ENCODE data around the gene MGLL.

MGLL gene

DNA sequence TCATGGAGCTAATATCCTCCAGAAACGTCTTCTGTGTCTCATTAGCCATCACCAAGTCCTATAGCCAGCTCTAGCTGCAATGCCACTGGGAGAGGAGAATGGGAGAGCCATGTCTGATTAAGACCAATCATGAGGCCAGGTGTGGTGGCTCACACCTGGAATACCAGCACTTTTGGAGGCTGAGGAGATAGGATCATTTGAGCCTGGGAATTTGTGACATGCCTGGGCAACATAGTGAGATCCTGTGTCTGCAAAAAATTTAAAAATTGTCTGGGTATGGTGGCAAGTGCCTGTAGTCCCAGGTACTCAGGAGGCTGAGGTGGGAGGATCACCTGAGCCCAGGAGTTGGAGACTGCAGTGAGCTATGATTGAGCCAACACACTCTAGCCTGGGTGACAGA is 13.1 kb downstream of the MGLL start:
- H3K9me3 ChIP-seq (ENCODE audit: insufficient read depth, low read depth, low read length): peaks cover 2% of the 10 kb centered on the region
- no peak overlapping the region for H4K8ac ChIP-seq (ENCODE audit: low read depth, low read length)
- H2AK5ac ChIP-seq (ENCODE audit: low read length): no peak overlapping the region
- H4K12ac ChIP-seq (ENCODE audit: low read depth, low read length): no peak overlapping the region
- H3K27ac ChIP-seq (ENCODE audit: low read depth, low read length): no peak overlapping the region
- H4K91ac ChIP-seq (ENCODE audit: low read depth, low read length): no peak overlapping the region
- no CpG with 5 or more reads among the region's 1 CpG for WGBS (ENCODE audit: extremely low coverage, insufficient coverage, insufficient read length)
- peak; percentile 90 to 96 for DNase-seq
- H3K9ac ChIP-seq (ENCODE audit: low read length): no peak overlapping the region
- peaks cover 2% of the 10 kb centered on the region for H3K79me2 ChIP-seq (ENCODE audit: control insufficient read depth, insufficient read depth, low read length, poor library complexity)
- H3K23ac ChIP-seq (ENCODE audit: low read length): no peak overlapping the region
- H3K4me1 ChIP-seq (ENCODE audit: control insufficient read depth in 1 of 2, insufficient read depth in 2 of 2, low read length in 2 of 2): peaks cover 13 to 17% of the 10 kb centered on the region in 2 experiments
- H2AFZ ChIP-seq (ENCODE audit: insufficient read depth, low read length, poor library complexity): no peak overlapping the region
- no peak overlapping the region for H2BK12ac ChIP-seq (ENCODE audit: low read length)
- no peaks in the 10 kb centered on the region for H3K79me1 ChIP-seq (ENCODE audit: low read length)
- no peak overlapping the region for H2BK120ac ChIP-seq (ENCODE audit: insufficient read depth, low read length, poor library complexity)
- no peak overlapping the region for H3K18ac ChIP-seq (ENCODE audit: low read length)
- H2BK5ac ChIP-seq (ENCODE audit: low read depth, low read length, poor library complexity): no peak overlapping the region
- no peak overlapping the region for H3K4ac ChIP-seq (ENCODE audit: low read depth, low read length)
- no peaks in the 10 kb centered on the region for H3K27me3 ChIP-seq (ENCODE audit: insufficient read depth, low read length)
- no peaks in the 10 kb centered on the region for H3K36me3 ChIP-seq (ENCODE audit: control insufficient read depth in 1 of 2, insufficient read depth in 2 of 2, low read length in 2 of 2)
- H3K14ac ChIP-seq (ENCODE audit: low read length): no peak overlapping the region
- H3K4me2 ChIP-seq (ENCODE audit: low read length): no peak overlapping the region
- H3K4me3 ChIP-seq (ENCODE audit: low read depth, low read length): no peak overlapping the region

DNA sequence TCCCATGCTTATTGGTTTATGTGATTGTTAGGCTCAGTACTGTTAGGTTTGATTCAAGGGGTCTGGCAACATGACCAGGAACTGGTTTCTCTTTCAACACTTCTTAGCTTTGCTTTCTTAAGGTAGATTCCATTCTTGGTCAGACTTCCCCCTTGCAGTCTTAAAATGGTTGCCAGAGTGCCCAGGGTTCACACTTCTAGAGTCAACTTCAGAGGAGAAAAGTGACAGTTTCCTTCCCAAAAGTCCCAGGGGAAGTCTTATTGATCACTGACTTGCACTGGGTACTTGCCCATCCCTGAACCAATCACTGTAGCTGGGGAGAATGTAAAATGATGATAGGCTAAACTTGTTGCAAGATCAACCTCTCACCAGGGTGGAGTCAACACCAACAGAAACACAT is 14.1 kb downstream of the MGLL start:
- Histone ChIP-seq H3K79me1 (ENCODE audit: low read length) (no peaks in the 10 kb centered on the region), H2BK5ac (ENCODE audit: low read depth, low read length, poor library complexity) (no peak overlapping the region), H3K4ac (ENCODE audit: low read depth, low read length) (no peak overlapping the region), H3K4me3 (ENCODE audit: low read depth, low read length) (no peak overlapping the region), H3K27me3 (ENCODE audit: insufficient read depth, low read length) (no peaks in the 10 kb centered on the region), H3K14ac (ENCODE audit: low read length) (no peak overlapping the region), H3K79me2 (ENCODE audit: control insufficient read depth, insufficient read depth, low read length, poor library complexity) (no peaks in the 10 kb centered on the region), H3K9me3 (ENCODE audit: insufficient read depth, low read depth, low read length) (no peaks in the 10 kb centered on the region), H3K23ac (ENCODE audit: low read length) (no peak overlapping the region), H4K12ac (ENCODE audit: low read depth, low read length) (no peak overlapping the region), H3K27ac (ENCODE audit: low read depth, low read length) (no peak overlapping the region), H3K36me3 (ENCODE audit: control insufficient read depth in 1 of 2, insufficient read depth in 2 of 2, low read length in 2 of 2) (no peaks in the 10 kb centered on the region), H2BK120ac (ENCODE audit: insufficient read depth, low read length, poor library complexity) (no peak overlapping the region), H2BK12ac (ENCODE audit: low read length) (no peak overlapping the region), H3K9ac (ENCODE audit: low read length) (no peak overlapping the region), H2AK5ac (ENCODE audit: low read length) (no peak overlapping the region), H3K4me2 (ENCODE audit: low read length) (no peak overlapping the region), H3K18ac (ENCODE audit: low read length) (no peak overlapping the region), H4K8ac (ENCODE audit: low read depth, low read length) (no peak overlapping the region), H4K91ac (ENCODE audit: low read depth, low read length) (no peak overlapping the region), H3K4me1 (ENCODE audit: control insufficient read depth in 1 of 2, insufficient read depth in 2 of 2, low read length in 2 of 2) (peaks cover 7 to 14% of the 10 kb centered on the region in 2 experiments), H2AFZ (ENCODE audit: insufficient read depth, low read length, poor library complexity) (no peak overlapping the region)
- no peak for DNase-seq

DNA sequence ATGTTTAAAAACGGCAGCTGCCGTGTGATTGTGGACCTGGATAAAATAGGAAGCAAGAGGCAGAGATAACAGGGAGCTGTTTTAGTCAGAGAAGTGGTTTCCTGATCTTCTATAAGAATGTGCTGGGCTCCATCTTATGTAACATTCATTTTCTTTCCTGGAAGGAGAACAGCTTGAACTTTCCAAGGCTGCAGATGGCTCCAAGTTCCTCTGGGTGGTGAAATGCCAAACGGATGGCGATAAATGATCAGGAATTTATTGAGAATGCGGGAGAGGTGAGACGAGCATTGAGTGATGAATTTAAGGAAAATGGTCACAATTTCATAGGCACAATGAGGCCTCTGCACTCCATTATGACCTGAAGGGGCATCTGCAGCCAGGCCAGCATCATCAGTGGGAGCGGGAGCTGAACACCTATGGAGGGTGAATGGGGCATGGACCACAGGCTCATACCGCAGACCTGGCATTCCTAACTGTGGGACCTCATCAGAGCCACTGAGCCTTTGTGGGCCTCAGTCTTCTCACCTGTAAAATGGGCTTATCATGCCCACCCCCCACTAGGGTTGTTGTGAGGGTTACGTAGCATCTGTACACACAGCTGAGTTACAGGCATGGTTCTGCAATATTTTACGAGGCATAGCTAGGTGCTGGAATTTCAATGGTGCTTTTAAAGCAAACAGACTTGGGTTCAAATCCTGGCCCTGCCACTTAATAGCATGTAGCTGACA is 17.1 kb downstream of the MGLL start:
- Histone ChIP-seq H3K23ac (ENCODE audit: low read length) (no peak overlapping the region), H3K18ac (ENCODE audit: low read length) (no peak overlapping the region), H4K12ac (ENCODE audit: low read depth, low read length) (no peak overlapping the region), H4K8ac (ENCODE audit: low read depth, low read length) (no peak overlapping the region), H3K4me3 (ENCODE audit: low read depth, low read length) (no peak overlapping the region), H3K9me3 (ENCODE audit: insufficient read depth, low read depth, low read length) (no peaks in the 10 kb centered on the region), H2BK120ac (ENCODE audit: insufficient read depth, low read length, poor library complexity) (no peak overlapping the region), H2BK5ac (ENCODE audit: low read depth, low read length, poor library complexity) (no peak overlapping the region), H3K9ac (ENCODE audit: low read length) (no peak overlapping the region), H3K79me2 (ENCODE audit: control insufficient read depth, insufficient read depth, low read length, poor library complexity) (no peaks in the 10 kb centered on the region), H3K79me1 (ENCODE audit: low read length) (no peaks in the 10 kb centered on the region), H2AK5ac (ENCODE audit: low read length) (no peak overlapping the region), H2AFZ (ENCODE audit: insufficient read depth, low read length, poor library complexity) (no peak overlapping the region), H3K14ac (ENCODE audit: low read length) (no peak overlapping the region), H3K27ac (ENCODE audit: low read depth, low read length) (no peak overlapping the region), H3K4me2 (ENCODE audit: low read length) (no peak overlapping the region), H3K36me3 (ENCODE audit: control insufficient read depth in 1 of 2, insufficient read depth in 2 of 2, low read length in 2 of 2) (no peaks in the 10 kb centered on the region), H3K4ac (ENCODE audit: low read depth, low read length) (no peak overlapping the region), H3K27me3 (ENCODE audit: insufficient read depth, low read length) (no peaks in the 10 kb centered on the region), H2BK12ac (ENCODE audit: low read length) (no peak overlapping the region), H3K4me1 (ENCODE audit: control insufficient read depth in 1 of 2, insufficient read depth in 2 of 2, low read length in 2 of 2) (peaks cover 0 to 4% of the 10 kb centered on the region in 2 experiments), H4K91ac (ENCODE audit: low read depth, low read length) (no peak overlapping the region)
- WGBS (ENCODE audit: extremely low coverage, insufficient coverage, insufficient read length): 94% methylated on average over 3 of the region's 10 CpGs
- DNase-seq: peak; percentile 68 to 90

DNA sequence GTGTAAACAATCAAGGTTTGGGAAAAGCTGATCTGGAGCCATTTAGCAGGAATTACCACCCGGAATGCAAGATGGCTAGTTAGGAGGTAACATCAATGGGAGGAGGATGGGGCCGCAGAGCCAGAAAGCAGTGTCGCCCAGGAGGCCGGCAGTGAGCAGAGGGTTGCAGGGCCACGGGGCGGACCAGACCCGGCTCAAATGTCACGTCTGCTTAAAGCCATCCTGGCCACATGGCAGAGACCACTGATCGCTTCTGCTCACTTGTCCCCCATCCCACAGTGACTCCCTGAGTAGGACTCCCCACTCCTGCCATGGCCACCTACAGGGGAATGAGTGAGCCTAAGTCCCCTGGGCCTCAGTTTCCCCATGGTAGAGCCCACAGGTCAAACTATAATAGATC is 18.2 kb downstream of the MGLL start:
- H2BK12ac ChIP-seq (ENCODE audit: low read length): no peak overlapping the region
- no peak overlapping the region for H2BK120ac ChIP-seq (ENCODE audit: insufficient read depth, low read length, poor library complexity)
- H3K79me1 ChIP-seq (ENCODE audit: low read length): no peaks in the 10 kb centered on the region
- no peak overlapping the region for H2BK5ac ChIP-seq (ENCODE audit: low read depth, low read length, poor library complexity)
- no peak overlapping the region for H3K9ac ChIP-seq (ENCODE audit: low read length)
- H3K14ac ChIP-seq (ENCODE audit: low read length): no peak overlapping the region
- WGBS (ENCODE audit: extremely low coverage, insufficient coverage, insufficient read length): no CpG with 5 or more reads among the region's 9 CpGs
- H3K23ac ChIP-seq (ENCODE audit: low read length): no peak overlapping the region
- peaks cover 0 to 4% of the 10 kb centered on the region in 2 experiments for H3K4me1 ChIP-seq (ENCODE audit: control insufficient read depth in 1 of 2, insufficient read depth in 2 of 2, low read length in 2 of 2)
- H4K8ac ChIP-seq (ENCODE audit: low read depth, low read length): no peak overlapping the region
- H4K91ac ChIP-seq (ENCODE audit: low read depth, low read length): no peak overlapping the region
- H3K18ac ChIP-seq (ENCODE audit: low read length): no peak overlapping the region
- H4K12ac ChIP-seq (ENCODE audit: low read depth, low read length): no peak overlapping the region
- DNase-seq: peak in 1 of 2 donors; percentile 34
- no peaks in the 10 kb centered on the region for H3K79me2 ChIP-seq (ENCODE audit: control insufficient read depth, insufficient read depth, low read length, poor library complexity)
- H2AFZ ChIP-seq (ENCODE audit: insufficient read depth, low read length, poor library complexity): no peak overlapping the region
- H3K9me3 ChIP-seq (ENCODE audit: insufficient read depth, low read depth, low read length): no peaks in the 10 kb centered on the region
- H3K4me2 ChIP-seq (ENCODE audit: low read length): no peak overlapping the region
- H3K27me3 ChIP-seq (ENCODE audit: insufficient read depth, low read length): no peaks in the 10 kb centered on the region
- no peaks in the 10 kb centered on the region for H3K36me3 ChIP-seq (ENCODE audit: control insufficient read depth in 1 of 2, insufficient read depth in 2 of 2, low read length in 2 of 2)
- no peak overlapping the region for H3K27ac ChIP-seq (ENCODE audit: low read depth, low read length)
- H2AK5ac ChIP-seq (ENCODE audit: low read length): no peak overlapping the region
- no peak overlapping the region for H3K4me3 ChIP-seq (ENCODE audit: low read depth, low read length)
- H3K4ac ChIP-seq (ENCODE audit: low read depth, low read length): no peak overlapping the region

Measured in trophoblast cell (in vitro differentiated cells and primary cell).